HFFc6 (cell line): ENCODE measurements around the gene HINT3. TPM values are rescaled to one million over a fixed set of nuclear protein-coding genes. Genes with fewer than 3 reads are reported as not detected.
A peak's percentile ranks its signal among the peaks of the same experiment; 100 is the strongest.

Experiments used
- DNase-seq: peaks from one replicate; pipeline ENCODE4 v3.0.0-alpha.2; 2018
- H3K27ac Mint-ChIP-seq: 2 replicates; pipeline ENCODE4 v1.8.0; 2020; ENCODE audit warnings: mild to moderate bottlenecking, mixed read lengths
- H3K27me3 Mint-ChIP-seq: 2 replicates; pipeline ENCODE4 v1.8.0; 2021; ENCODE audit warnings: mild to moderate bottlenecking, moderate library complexity, mixed read lengths; ENCODE audit not compliant: insufficient read depth
- H3K36me3 Mint-ChIP-seq: 2 replicates; pipeline ENCODE4 v1.8.0; 2021; ENCODE audit warnings: low read depth, mixed read lengths
- H3K4me1 Mint-ChIP-seq: 2 replicates; pipeline ENCODE4 v1.8.0; 2020; ENCODE audit warnings: low read depth, mixed read lengths
- H3K4me3 Mint-ChIP-seq: 2 replicates; pipeline ENCODE4 v1.8.0; 2020; ENCODE audit warnings: mild to moderate bottlenecking, moderate library complexity, mixed read lengths
- H3K9me3 Mint-ChIP-seq: 2 replicates; pipeline ENCODE4 v1.8.0; 2020; ENCODE audit warnings: mild to moderate bottlenecking, mixed read lengths
- CTCF ChIP-seq: fragments of 200-600 bp; sonication (generic); IDR thresholded peaks from 2 replicates; pipeline ENCODE4 v1.5.0; 2021; ENCODE audit warnings: antibody characterized with exemption, mild to moderate bottlenecking
- total RNA-seq, 6 experiments: library from RNA; stranded (reverse); fragmentation: NEBNext Ultra II Directional; extraction: Animal tissue kit (Norgen Biotek cat#: 25700); gene quantifications; 2 replicates in 1 of 6; 3 replicates in 5 of 6; pipeline ENCODE4 v1.2.3, GENCODE V29; 2021

Gene HINT3
- total RNA-seq, 6 experiments from 2014 or later = 11.0 to 14.4 (median 12.3) TPM

- no peak for DNase-seq
- Mint-ChIP-seq H3K27me3 (no peaks in the 10 kb centered on the region), H3K4me3 (peak overlapping the region; percentile 80; the same call in 1 of the 2 replicates), H3K36me3 (peaks cover 35% of the 10 kb centered on the region), H3K9me3 (no peaks in the 10 kb centered on the region), H3K4me1 (peaks cover 43% of the 10 kb centered on the region), H3K27ac (peak overlapping the region; percentile 92)
- no peak for TF ChIP-seq CTCF
Observed at GRCh38 chr6:125918230-125918629, 38.3 kb upstream of the HINT3 start.

GRCh38 chr6:125918681-125919566 lies 37.6 kb upstream of the HINT3 start:
- no peaks in the 10 kb centered on the region for H3K27me3 Mint-ChIP-seq
- no peak for TF ChIP-seq CTCF
- peak overlapping the region; percentile 92 for H3K27ac Mint-ChIP-seq
- DNase-seq = peak; percentile 54
- H3K4me3 Mint-ChIP-seq = peak overlapping the region; percentile 80
- H3K36me3 Mint-ChIP-seq = peaks cover 42% of the 10 kb centered on the region
- no peaks in the 10 kb centered on the region for H3K9me3 Mint-ChIP-seq
- peaks cover 43% of the 10 kb centered on the region for H3K4me1 Mint-ChIP-seq

GRCh38 chr6:125919618-125920017 lies 37.0 kb upstream of the HINT3 start:
- H3K4me3 Mint-ChIP-seq = peak overlapping the region; percentile 80; the same call in 1 of the 2 replicates
- H3K4me1 Mint-ChIP-seq = peaks cover 43% of the 10 kb centered on the region
- H3K9me3 Mint-ChIP-seq = no peaks in the 10 kb centered on the region
- TF ChIP-seq CTCF = no peak
- no peaks in the 10 kb centered on the region for H3K27me3 Mint-ChIP-seq
- peaks cover 42% of the 10 kb centered on the region for H3K36me3 Mint-ChIP-seq
- no peak for DNase-seq
- H3K27ac Mint-ChIP-seq = peak overlapping the region; percentile 92; the same call in 1 of the 2 replicates

- DNase-seq = no peak
- no peak for TF ChIP-seq CTCF
- Mint-ChIP-seq H3K4me3 (no peak overlapping the region), H3K4me1 (peaks cover 50% of the 10 kb centered on the region), H3K27me3 (no peaks in the 10 kb centered on the region), H3K36me3 (peaks cover 25% of the 10 kb centered on the region), H3K27ac (no peak overlapping the region), H3K9me3 (no peaks in the 10 kb centered on the region)
Observed at GRCh38 chr6:125922322-125922860, 34.2 kb upstream of the HINT3 start.

- no peak for DNase-seq
- no peak for TF ChIP-seq CTCF
- peak overlapping the region; percentile 58 for H3K27ac Mint-ChIP-seq
- H3K4me1 Mint-ChIP-seq = peaks cover 45% of the 10 kb centered on the region
- H3K4me3 Mint-ChIP-seq = no peak overlapping the region
- peaks cover 25% of the 10 kb centered on the region for H3K36me3 Mint-ChIP-seq
- no peaks in the 10 kb centered on the region for H3K9me3 Mint-ChIP-seq
- no peaks in the 10 kb centered on the region; the same call in 1 of the 2 replicates for H3K27me3 Mint-ChIP-seq
Observed at GRCh38 chr6:125923366-125923877, 33.1 kb upstream of the HINT3 start.
